ENCODE results near the gene RPL5. TPM values are rescaled to one million over a fixed set of nuclear protein-coding genes. Genes with fewer than 3 reads are reported as not detected.

Gene RPL5
- total RNA-seq, result 844 and 972 TPM in 2 replicates

DNA sequence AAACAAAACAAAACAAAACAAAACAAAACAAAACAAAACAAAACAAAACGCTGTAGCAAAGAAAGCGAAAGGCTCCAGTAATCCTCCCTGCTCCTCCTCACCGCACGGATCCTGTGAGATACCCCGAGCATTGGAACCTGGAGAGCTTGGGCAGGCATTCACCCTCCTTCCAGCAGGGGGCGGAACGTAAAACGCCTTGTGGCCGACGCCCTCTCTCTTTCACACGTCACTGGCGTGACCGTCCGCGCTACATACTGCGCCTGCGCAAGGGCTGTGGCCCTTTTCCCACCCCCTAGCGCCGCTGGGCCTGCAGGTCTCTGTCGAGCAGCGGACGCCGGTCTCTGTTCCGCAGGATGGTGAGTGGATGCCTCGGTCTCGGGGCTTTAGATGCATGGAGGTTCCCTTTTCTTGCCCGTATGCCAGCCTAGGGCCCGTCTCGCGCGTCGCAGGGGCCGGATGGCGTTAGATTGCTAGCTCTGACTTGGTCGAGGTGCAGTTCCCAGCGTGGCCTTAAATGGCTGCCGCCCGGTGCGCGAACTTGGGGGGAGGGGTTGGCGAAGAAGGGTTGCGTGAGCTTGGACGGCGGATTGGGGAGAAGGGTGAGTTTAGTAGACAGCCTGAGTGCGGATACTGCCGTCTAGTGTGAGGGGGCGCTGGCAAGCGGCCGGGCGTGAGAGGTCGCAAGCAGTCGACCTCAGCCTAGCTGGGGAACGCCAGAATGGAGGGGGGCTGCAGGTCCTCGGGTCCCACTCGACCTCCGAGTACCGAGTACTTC is at the start of gene RPL5:
Gene RPL5 (plus strand): TSS at position 279 of the 775 bp plus-strand sequence. CDS start 75 bp downstream, at position 354.

DNA sequence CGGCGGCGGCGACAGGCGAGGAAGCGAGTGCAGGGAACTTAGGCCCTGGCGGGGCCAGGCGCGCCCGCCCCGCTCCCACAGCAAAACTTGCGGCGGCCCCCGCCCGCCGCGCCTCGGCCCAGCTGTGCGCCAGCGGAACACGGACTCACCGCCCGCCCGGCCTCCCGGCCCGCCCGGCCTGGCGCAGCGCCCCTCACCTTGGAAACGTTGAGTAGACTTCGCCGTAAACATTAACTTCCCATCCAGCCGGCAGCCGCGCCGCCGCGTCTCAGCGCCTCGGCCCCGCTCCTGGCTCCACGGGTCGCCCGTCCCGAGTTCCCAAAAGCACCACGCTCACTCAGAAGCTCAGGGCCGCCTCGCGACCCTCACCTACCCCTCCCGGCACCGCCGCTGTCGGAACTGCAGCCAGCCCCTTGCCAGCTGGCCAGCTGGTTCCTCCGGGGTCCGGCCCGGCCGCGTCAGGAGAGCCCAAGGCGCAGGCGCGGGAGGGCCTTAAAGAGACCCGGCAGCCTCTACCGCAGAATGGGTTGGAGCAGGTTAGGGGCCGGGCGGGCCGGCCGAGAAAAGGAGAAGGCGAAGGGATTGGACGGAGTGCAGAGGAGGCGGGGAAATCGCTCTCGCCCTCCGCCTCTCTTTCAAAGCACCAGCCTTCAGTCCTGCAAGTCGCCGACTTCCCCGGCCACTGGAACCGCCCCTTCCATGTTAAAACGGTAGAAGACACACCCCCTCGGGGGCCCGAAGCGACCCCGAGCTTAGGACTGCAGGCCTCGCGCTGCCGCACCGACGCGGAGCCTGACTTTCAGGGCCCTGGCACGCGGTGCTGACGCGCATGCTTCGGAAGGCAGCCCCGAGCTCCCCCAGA is 47.0 kb upstream of the RPL5 start, which contains the start of gene EVI5:
Gene EVI5 (minus strand): TSS at position 470 of the 862 bp plus-strand sequence. CDS start 48,562 bp downstream, outside the sequence.

Small RNA genes within 50 kb of the gene (small RNA-seq; reads per million reads assigned to genes)
- not detected for gene RF00432
- 165 reads per million, percentile 99 among the genes with 10 or more reads in this experiment for gene SNORA66
- gene SNORD21, result not detected

Other genes starting within 250 kb of the RPL5 start
- 38.7 and 57.3 TPM in 2 replicates for gene EVI5, start 46.9 kb upstream of the RPL5 start, total RNA-seq
- gene DIPK1A, start 129.4 kb downstream of the RPL5 start, total RNA-seq, result 4.9 and 5.1 TPM in 2 replicates
- gene MTF2, start 247.2 kb downstream of the RPL5 start, total RNA-seq, result 15.9 and 33.8 TPM in 2 replicates